IMR-90 (cell line): ENCODE measurements around the gene SERPINA3.

Experiments
- CHD1 ChIP-seq: IDR thresholded peaks from 2 replicates; pipeline ENCODE4 v1.6.1; 2012; ENCODE audit warnings: low read depth, low read length, improper control_type of control experiment
- CTCF ChIP-seq: conservative IDR thresholded peaks from 2 replicates; pipeline ENCODE4 v1.5.1; 2012; ENCODE audit warnings: mild to moderate bottlenecking, low read depth, low read length, improper control_type of control experiment
- FOS ChIP-seq: fragments of 150-350 bp; IDR thresholded peaks from 2 replicates; pipeline ENCODE4 v1.6.1; 2016; ENCODE audit warnings: low read depth, low read length
- MAFK ChIP-seq: IDR thresholded peaks from 2 replicates; pipeline ENCODE4 v1.6.1; 2012; ENCODE audit warnings: low read depth, low read length, improper control_type of control experiment
- RCOR1 ChIP-seq: IDR thresholded peaks from 2 replicates; pipeline ENCODE4 v1.6.1; 2012; ENCODE audit warnings: mild to moderate bottlenecking, low read length, improper control_type of control experiment; ENCODE audit not compliant: insufficient replicate concordance
- RFX5 ChIP-seq: IDR thresholded peaks from 2 replicates; pipeline ENCODE4 v1.8.0; 2012; ENCODE audit warnings: low read depth, mild to moderate bottlenecking, low read length, moderate library complexity

- no peak for TF ChIP-seq CTCF
- TF ChIP-seq RFX5 = no peak
- TF ChIP-seq RCOR1 = no peak
- TF ChIP-seq FOS = no peak
- TF ChIP-seq CHD1 = no peak
- no peak for TF ChIP-seq MAFK
Observed at GRCh38 chr14:94632305-94632590, 20.1 kb downstream of the SERPINA3 start.
